T-helper 17 cell (primary cell): ENCODE data around the gene ATAD5. TPM values are rescaled to one million over a fixed set of nuclear protein-coding genes. Genes with fewer than 3 reads are reported as not detected.
A peak's percentile ranks its signal among the peaks of the same experiment; 100 is the strongest.

Experiments used
- ATAC-seq: fragments of 150-1000 bp; cut with Tn5 transposase; 2 replicates; pipeline ENCODE4 v1.10.0; 2021; ENCODE audit warnings: mild to moderate bottlenecking, moderate library complexity
- DNase-seq, 3 donors: peaks; one replicate each; pipeline versions ENCODE4 v3.0.0 to v3.0.0-alpha.2; 2020 to 2021
- H3K9me3 ChIP-seq: one replicate; pipeline ENCODE4 v1.7.0; 2013; ENCODE audit warnings: low read length, mild to moderate bottlenecking; ENCODE audit not compliant: control insufficient read depth, poor library complexity, severe bottlenecking
- H3K27ac Mint-ChIP-seq: one replicate; pipeline ENCODE4 v1.8.0; 2022; ENCODE audit warnings: mild to moderate bottlenecking, moderate library complexity, mixed read lengths
- H3K27me3 Mint-ChIP-seq: one replicate; pipeline ENCODE4 v1.8.0; 2022; ENCODE audit warnings: mixed read lengths
- H3K36me3 Mint-ChIP-seq: one replicate; pipeline ENCODE4 v1.8.0; 2022; ENCODE audit warnings: low read depth, mixed read lengths
- H3K4me1 Mint-ChIP-seq: one replicate; pipeline ENCODE4 v1.8.0; 2022; ENCODE audit warnings: mild to moderate bottlenecking, mixed read lengths
- H3K4me3 Mint-ChIP-seq: one replicate; pipeline ENCODE4 v1.8.0; 2022; ENCODE audit warnings: mild to moderate bottlenecking, moderate library complexity, mixed read lengths
- total RNA-seq, 4 donors: library from RNA in 2 of 4; stranded (reverse) in 2 of 4; gene quantifications; one replicate each; pipeline ENCODE4 v1.2.3 and lab custom pipeline; 2022 to 2026

The ATAD5 gene
- total RNA-seq, 2 donors from 2014 or later, result 2.7 to 4.2 TPM

DNA sequence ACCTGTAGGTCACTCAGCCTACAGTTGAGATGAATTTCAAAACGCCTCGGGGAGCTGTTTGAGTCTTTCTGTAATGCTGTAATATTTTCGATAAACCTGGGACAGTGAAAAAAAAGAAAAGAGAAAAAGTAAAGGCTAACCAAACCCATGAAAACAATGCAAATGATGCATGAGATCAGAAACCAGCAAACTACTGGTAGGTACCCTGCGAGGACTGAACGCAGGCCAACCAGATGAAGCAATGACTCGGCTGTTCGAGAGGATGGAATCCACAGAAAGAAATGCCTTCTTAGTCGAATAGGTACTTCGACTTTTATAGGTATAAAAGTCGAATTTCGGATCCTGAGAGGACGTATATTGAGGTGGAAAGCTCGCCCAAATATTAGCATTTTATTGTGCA lies 509 bp upstream of the ATAD5 start:
- DNase-seq, result no peak
- Mint-ChIP-seq H3K27ac (peak overlapping the region; percentile 92), H3K27me3 (no peaks in the 10 kb centered on the region), H3K4me3 (peak overlapping the region; percentile 96), H3K36me3 (no peaks in the 10 kb centered on the region), H3K4me1 (peaks cover 24% of the 10 kb centered on the region)
- peak; percentile 31 for ATAC-seq
- H3K9me3 ChIP-seq, result no peaks in the 10 kb centered on the region

DNA sequence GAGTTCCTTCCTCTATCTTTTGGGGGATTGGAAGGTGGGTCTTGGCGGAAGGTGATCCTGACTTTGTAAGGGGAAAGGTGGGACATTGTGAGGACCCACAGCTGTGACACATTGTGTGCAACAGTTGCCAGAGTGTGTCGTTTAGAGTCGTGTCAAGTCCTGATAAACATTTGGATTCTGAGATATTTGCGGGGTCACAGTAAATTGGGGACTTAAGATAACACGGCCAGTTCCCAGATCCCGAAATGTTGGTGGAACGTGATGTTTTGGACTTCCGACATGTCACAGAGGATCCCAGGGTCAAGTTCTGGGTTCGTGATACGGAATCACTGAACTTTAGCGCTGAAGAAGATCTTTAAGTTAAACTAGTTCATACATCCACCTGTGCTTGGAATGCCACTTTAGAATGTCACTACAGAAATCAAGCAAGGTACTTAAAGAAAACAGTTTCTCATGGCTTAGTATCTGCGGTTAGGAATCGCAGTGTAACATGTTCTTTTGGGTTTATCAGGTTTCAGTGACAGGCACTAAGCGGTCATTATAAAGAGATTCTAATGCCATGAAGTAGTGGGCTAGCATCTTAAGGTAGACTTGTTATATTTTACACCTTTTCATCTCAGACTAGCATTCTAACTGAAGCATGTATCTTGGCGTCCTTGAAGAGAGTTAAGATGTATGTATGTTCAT lies 815 bp downstream of the ATAD5 start:
- Mint-ChIP-seq H3K36me3 (no peaks in the 10 kb centered on the region), H3K4me3 (peak overlapping the region; percentile 96), H3K27me3 (no peaks in the 10 kb centered on the region), H3K4me1 (peaks cover 22% of the 10 kb centered on the region), H3K27ac (peak overlapping the region; percentile 92)
- ATAC-seq, result no peak
- no peak for DNase-seq
- H3K9me3 ChIP-seq, result no peaks in the 10 kb centered on the region

GRCh38 chr17:30838202-30838807 lies 6.5 kb downstream of the ATAD5 start:
- no peaks in the 10 kb centered on the region for H3K27me3 Mint-ChIP-seq
- H3K4me3 Mint-ChIP-seq, result no peak overlapping the region
- no peak overlapping the region for H3K27ac Mint-ChIP-seq
- no peaks in the 10 kb centered on the region for H3K4me1 Mint-ChIP-seq
- no peak for ATAC-seq
- no peak for DNase-seq
- peaks cover 3% of the 10 kb centered on the region for H3K36me3 Mint-ChIP-seq
- no peaks in the 10 kb centered on the region for H3K9me3 ChIP-seq

- ATAC-seq, result no peak
- H3K36me3 Mint-ChIP-seq, result peaks cover 4% of the 10 kb centered on the region
- H3K9me3 ChIP-seq, result no peaks in the 10 kb centered on the region
- peaks cover 6% of the 10 kb centered on the region for H3K4me1 Mint-ChIP-seq
- no peak for DNase-seq
- H3K4me3 Mint-ChIP-seq, result no peak overlapping the region
- H3K27ac Mint-ChIP-seq, result no peak overlapping the region
- no peaks in the 10 kb centered on the region for H3K27me3 Mint-ChIP-seq
Observed at GRCh38 chr17:30840771-30841170, 9.0 kb downstream of the ATAD5 start.

DNA sequence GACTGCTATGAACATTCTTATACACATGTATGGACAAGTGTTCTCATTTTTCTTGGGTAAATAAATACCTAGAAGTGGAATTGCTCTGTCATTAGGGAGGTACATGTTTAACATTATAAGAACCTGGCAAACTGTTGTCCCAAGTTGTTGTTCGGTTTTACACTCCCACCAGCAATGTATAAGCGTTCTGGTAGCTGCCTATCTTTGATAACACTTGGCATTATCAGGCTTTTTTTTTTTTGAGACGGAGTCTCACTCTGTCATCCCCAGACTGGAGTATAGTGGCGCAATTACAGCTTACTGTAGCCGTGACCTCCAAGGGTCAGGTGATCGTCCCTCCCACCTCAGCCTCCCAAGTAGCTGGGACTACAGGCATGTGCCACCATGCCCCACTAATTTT lies 16.3 kb downstream of the ATAD5 start:
- no peak for DNase-seq
- H3K36me3 Mint-ChIP-seq, result peaks cover 4% of the 10 kb centered on the region
- no peak overlapping the region for H3K27ac Mint-ChIP-seq
- no peaks in the 10 kb centered on the region for H3K9me3 ChIP-seq
- no peak overlapping the region for H3K4me3 Mint-ChIP-seq
- no peaks in the 10 kb centered on the region for H3K27me3 Mint-ChIP-seq
- no peak for ATAC-seq
- peaks cover 6% of the 10 kb centered on the region for H3K4me1 Mint-ChIP-seq

DNA sequence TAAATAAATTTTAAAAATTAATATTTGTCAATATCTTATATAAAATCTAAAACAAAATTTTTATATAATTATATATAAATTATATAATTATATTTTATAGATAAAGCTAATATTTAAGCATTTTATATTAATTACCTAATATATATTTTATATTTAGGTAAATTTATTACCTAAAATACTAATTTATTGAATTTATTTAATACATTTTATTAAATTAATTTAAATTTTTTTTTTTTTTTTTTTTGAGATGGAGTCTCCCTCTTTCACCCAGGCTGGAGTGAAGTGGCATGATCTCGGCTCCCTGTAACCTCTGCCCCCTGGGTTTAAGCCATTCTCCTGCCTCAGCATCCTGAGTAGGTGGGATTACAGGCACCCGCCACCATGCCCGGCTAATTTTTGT lies 22.4 kb downstream of the ATAD5 start:
- DNase-seq (no peak), ATAC-seq (no peak)
- H3K36me3 Mint-ChIP-seq, result peaks cover 2% of the 10 kb centered on the region
- H3K27me3 Mint-ChIP-seq, result no peaks in the 10 kb centered on the region
- H3K27ac Mint-ChIP-seq, result no peak overlapping the region
- H3K4me3 Mint-ChIP-seq, result no peak overlapping the region
- H3K4me1 Mint-ChIP-seq, result no peaks in the 10 kb centered on the region
- no peaks in the 10 kb centered on the region for H3K9me3 ChIP-seq

DNA sequence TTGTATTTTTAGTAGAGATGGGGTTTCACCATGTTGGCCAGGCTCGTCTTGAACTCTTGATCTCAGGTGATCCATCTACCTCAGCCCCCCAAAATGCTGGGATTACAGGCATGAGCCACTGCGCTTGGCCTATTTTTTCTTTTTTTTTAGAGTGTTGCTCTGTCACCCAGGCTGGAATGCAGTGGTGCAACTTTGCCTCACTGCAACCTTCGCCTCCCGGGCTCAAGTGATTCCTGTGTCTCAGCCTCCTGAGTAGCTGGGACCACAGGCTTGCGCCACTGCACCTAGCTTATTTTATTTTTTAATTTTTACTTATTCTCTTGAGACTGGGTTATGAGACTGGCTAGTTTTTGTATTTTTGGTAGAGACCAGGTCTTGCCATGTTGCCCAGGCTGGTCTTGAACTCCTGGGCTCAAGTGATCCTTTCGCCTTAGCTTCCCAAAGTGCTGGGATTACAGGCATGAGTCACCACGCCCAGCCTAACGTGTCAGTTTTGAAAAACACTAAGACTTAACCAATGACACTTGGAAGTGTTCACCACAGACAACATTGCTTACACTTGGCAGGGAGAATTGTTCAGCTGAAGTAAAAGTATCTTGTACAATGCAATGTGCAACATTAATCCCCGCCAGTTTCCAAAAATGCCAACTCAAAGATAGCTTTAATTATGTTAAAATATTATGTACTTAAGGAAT lies 26.9 kb downstream of the ATAD5 start:
- H3K9me3 ChIP-seq, result no peaks in the 10 kb centered on the region
- ATAC-seq (no peak), DNase-seq (no peak)
- no peaks in the 10 kb centered on the region for H3K36me3 Mint-ChIP-seq
- no peak overlapping the region for H3K4me3 Mint-ChIP-seq
- no peak overlapping the region for H3K27ac Mint-ChIP-seq
- no peaks in the 10 kb centered on the region for H3K27me3 Mint-ChIP-seq
- H3K4me1 Mint-ChIP-seq, result no peaks in the 10 kb centered on the region

DNA sequence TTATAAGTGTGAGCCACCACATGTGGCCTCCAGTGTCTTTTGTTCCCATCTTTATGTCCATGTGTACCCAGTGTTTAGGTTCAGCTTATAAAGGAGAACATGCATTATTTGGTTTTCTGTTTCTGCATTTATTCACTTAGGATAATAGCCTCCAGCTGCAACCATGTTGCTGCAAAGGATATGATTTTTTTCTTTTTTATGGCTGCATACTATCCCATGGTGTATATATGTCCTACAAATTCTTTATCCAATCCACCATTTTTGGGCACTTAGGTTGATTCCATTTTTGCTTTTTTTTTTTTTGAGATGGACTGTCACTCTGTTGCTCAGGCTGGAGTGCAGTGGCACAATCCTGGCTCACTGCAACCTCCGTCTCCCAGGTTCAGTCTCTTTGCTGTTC lies 32.9 kb downstream of the ATAD5 start:
- no peaks in the 10 kb centered on the region for H3K27me3 Mint-ChIP-seq
- H3K4me1 Mint-ChIP-seq, result no peaks in the 10 kb centered on the region
- ATAC-seq, result no peak
- H3K27ac Mint-ChIP-seq, result no peak overlapping the region
- H3K9me3 ChIP-seq, result no peaks in the 10 kb centered on the region
- no peak overlapping the region for H3K4me3 Mint-ChIP-seq
- DNase-seq, result no peak
- H3K36me3 Mint-ChIP-seq, result no peaks in the 10 kb centered on the region

DNA sequence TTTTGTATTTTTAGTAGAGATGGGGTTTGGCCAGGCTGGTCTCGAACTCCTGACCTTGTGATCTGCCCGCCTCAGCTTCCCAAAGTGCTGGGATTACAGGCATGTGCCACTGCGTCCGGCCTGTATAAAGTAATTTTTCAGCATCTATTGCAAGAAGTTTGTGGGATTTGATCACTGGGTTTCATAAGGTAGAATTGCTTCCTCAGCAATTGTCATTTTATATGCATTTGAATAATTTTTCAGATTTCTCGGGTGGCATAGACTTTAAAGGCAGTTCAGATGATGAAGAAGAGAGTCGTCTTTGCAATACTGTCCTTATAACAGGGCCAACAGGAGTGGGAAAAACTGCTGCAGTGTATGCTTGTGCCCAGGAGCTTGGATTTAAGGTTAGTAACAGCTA lies 37.2 kb downstream of the ATAD5 start:
- no peaks in the 10 kb centered on the region for H3K27me3 Mint-ChIP-seq
- peaks cover 3% of the 10 kb centered on the region for H3K36me3 Mint-ChIP-seq
- no peaks in the 10 kb centered on the region for H3K9me3 ChIP-seq
- ATAC-seq (no peak), DNase-seq (no peak)
- H3K4me1 Mint-ChIP-seq, result peaks cover 2% of the 10 kb centered on the region
- no peak overlapping the region for H3K27ac Mint-ChIP-seq
- H3K4me3 Mint-ChIP-seq, result no peak overlapping the region

DNA sequence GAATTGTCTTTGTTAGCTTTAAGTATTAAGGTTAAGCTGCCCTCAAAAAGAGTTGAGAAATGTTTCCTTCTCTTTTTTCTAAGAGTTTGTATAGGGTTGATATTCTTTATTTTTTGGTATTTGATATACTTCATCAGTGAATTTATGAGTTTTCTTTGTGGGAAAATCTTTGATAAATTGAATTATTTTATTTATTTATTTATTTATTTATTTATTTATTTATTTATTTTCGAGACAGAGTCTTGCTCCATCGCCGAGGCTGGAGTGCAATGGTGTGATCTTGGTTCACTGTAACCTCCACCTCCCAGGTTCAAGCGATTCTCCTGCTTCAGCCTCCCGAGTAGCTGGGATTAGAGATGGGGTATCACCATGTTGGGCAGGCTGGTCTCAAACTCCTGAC lies 54.4 kb downstream of the ATAD5 start:
- no peak for ATAC-seq
- Mint-ChIP-seq H3K4me1 (no peaks in the 10 kb centered on the region), H3K27me3 (no peaks in the 10 kb centered on the region), H3K27ac (no peak overlapping the region), H3K36me3 (no peaks in the 10 kb centered on the region), H3K4me3 (no peak overlapping the region)
- H3K9me3 ChIP-seq, result no peaks in the 10 kb centered on the region
- no peak for DNase-seq

DNA sequence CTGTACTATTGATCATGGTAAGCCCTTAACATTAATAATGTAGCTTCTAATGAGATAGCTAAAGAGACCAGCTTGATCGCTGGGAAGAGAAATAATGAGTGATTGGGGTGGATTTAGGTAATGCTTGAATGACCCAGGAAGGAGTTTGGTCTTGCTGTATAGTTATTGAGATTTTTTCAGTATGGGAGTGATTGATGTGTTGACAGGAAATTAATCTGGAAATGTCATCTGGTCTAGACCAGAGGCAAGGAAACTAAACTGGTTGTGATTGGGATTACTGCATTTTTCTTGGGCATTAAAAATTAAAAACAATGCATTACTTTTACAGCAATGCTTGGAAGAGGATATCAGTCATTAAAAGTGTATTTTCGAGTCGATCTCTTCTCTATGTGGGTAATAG lies 62.5 kb downstream of the ATAD5 start:
- H3K4me1 Mint-ChIP-seq, result peaks cover 4% of the 10 kb centered on the region
- H3K4me3 Mint-ChIP-seq, result no peak overlapping the region
- no peak for ATAC-seq
- DNase-seq, result no peak
- H3K36me3 Mint-ChIP-seq, result no peaks in the 10 kb centered on the region
- H3K27me3 Mint-ChIP-seq, result no peaks in the 10 kb centered on the region
- H3K27ac Mint-ChIP-seq, result no peak overlapping the region
- H3K9me3 ChIP-seq, result no peaks in the 10 kb centered on the region

DNA sequence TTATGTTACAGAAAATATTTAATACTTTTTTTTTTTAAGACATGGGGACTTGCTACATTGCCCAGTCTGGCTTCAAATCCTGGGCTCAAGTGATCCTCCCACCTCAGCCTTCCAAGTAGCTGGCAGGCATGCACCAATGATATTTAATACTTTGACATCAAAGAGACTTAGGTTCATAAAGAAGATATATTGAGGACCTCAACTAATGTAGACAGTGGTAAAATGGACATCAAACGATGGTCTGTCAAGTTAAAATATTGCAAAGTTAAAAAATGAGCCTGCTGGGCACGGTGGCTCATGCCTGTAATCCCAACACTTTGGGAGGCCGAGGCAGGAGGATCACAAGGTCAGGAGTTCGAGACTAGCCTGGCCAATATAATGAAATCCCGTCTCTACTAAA lies 65.5 kb downstream of the ATAD5 start:
- H3K27ac Mint-ChIP-seq, result no peak overlapping the region
- peaks cover 6% of the 10 kb centered on the region for H3K36me3 Mint-ChIP-seq
- no peak for DNase-seq

DNA sequence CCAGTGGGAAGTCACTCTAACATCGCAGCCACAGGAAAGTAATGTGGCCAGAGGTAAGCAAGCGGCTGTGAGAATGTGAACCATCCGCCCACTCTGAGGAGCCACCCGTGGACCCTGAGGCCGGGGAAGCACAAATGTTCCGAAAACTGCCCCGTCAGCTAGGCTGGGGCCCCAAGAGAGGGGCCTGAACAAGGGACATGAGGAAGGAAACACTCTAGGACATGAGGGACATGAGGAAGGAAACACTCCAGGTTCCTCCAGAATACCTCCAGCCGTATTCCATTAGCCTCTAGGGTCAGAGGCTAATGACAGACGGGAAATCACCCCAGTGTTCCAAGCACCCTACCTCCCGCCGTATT lies 74.0 kb downstream of the ATAD5 start:
- ATAC-seq (peak; percentile 41), DNase-seq (peak in 1 of 3 donors; percentile 5)
- Mint-ChIP-seq H3K36me3 (peaks cover 13% of the 10 kb centered on the region), H3K4me1 (peaks cover 36% of the 10 kb centered on the region), H3K27ac (peak overlapping the region; percentile 99), H3K4me3 (peak overlapping the region; percentile 95), H3K27me3 (no peaks in the 10 kb centered on the region)
- H3K9me3 ChIP-seq, result no peaks in the 10 kb centered on the region

More for the DNA sequence above, 65.5 kb downstream of the ATAD5 start:
- Mint-ChIP-seq H3K4me1 (peaks cover 14% of the 10 kb centered on the region), H3K4me3 (no peak overlapping the region), H3K27me3 (no peaks in the 10 kb centered on the region)
- ATAC-seq, result no peak
- H3K9me3 ChIP-seq, result no peaks in the 10 kb centered on the region
